Measurements from ENCODE around the gene KLHDC7B. TPM values are rescaled to one million over a fixed set of nuclear protein-coding genes. Genes with fewer than 3 reads are reported as not detected.

The KLHDC7B gene
- total and polyA plus RNA-seq, 2 of the 13 experiments (the other 11 are each of a cell fraction or from before 2014, with no cell fraction given), result 0.11 TPM; not detected in 1

DNA sequence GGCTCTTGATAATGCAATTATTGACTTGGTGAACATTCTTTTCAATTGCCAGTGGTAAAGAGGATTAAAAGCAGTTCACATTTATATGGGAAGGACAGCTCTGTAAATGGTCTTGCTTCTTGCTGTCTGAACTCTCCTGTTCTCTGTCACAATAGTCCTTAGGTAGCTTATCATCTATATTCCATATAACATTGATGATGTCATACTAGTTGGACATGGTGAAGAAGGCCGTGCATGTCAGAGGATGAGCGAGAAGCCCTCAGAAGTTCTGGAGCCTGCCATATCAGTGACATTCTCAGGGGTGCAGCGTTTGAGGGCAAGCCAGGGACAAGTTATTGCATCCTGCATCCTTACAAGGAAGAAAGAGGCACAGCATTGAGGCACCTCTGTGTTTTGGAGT is 39.5 kb downstream of the KLHDC7B start:
- H3K4me3 ChIP-seq (replicated peaks in 1 of 3; ENCODE audit: insufficient read depth in 1 of 3, low read depth in 2 of 3, low read length in 3 of 3), result no peak overlapping the region
- no peak overlapping the region for H3K9ac ChIP-seq (ENCODE audit: insufficient read depth, low read depth, low read length)
- no peak for ATAC-seq
- H3K27me3 ChIP-seq (ENCODE audit: control insufficient read depth in 1 of 2, insufficient read depth in 2 of 2, low read length in 2 of 2), result no peaks in the 10 kb centered on the region
- BruUV-seq (replicated peaks), result no TSS peak
- H3K79me2 ChIP-seq (ENCODE audit: insufficient read depth, low read length), result no peaks in the 10 kb centered on the region
- peaks cover 0 to 3% of the 10 kb centered on the region in 2 experiments; a peak in 2 of 5 replicates for H3K36me3 ChIP-seq (replicated peaks in 1 of 2; ENCODE audit: control insufficient read depth in 1 of 2, insufficient read depth in 2 of 2, low read length in 2 of 2)
- H3K4me1 ChIP-seq (ENCODE audit: insufficient read depth, low read length), result peaks cover 32% of the 10 kb centered on the region
- ChIA-PET CTCF (ENCODE audit: low intra/inter-chr PET ratio, low total read pairs) (interaction anchor here (0.6 kb wide), 1 partner anchor 9 kb away, joined by 3 read pairs; no protein-coding TSS in a partner anchor), POLR2A (interaction anchor here (1.2 to 1.6 kb wide), 2 partner anchors 16 kb away, joined by 3 to 5 read pairs; no protein-coding TSS in a partner anchor)
- FAIRE-seq, result no peak
- H3K9me3 ChIP-seq (ENCODE audit: low read length), result no peaks in the 10 kb centered on the region
- 94% methylated on average over 3 of the region's 3 CpGs for WGBS (ENCODE audit: low lambda C conversion rate)
- intact Hi-C loops (cut with micrococcal nuclease; ENCODE audit: unreplicated experiment) (no loop called here), in situ Hi-C loops (cut with HindIII; ENCODE audit: extremely low pct_ligation_motif_present, low pct_unique_long_range_greater_than_20kb) (no loop called here)
- H4K20me1 ChIP-seq (ENCODE audit: insufficient read depth, low read length), result no peaks in the 10 kb centered on the region
- H2AFZ ChIP-seq (ENCODE audit: low read length), result no peak overlapping the region
- no peak for DNase-seq (ENCODE audit: low spot score)
- no peak overlapping the region for H3K4me2 ChIP-seq (ENCODE audit: low read depth, low read length)
- peak; percentile 51; the same call in 1 of the 2 replicates for TF ChIP-seq CREB1 (IDR thresholded peaks at IDR 0.05)
- TF ChIP-seq CREB1 (CRISPR knock-in tag; IDR thresholded peaks at IDR 0.05), result no peak
- peak; percentile 90 for TF ChIP-seq ATF7 (IDR thresholded peaks at IDR 0.05)
- no peak for TF ChIP-seq ATF7 (CRISPR knock-in tag; IDR thresholded peaks at IDR 0.05)
- no peak for TF ChIP-seq ZNF720 (CRISPR knock-in tag; IDR thresholded peaks at IDR 0.05)
- TF ChIP-seq THAP11 (CRISPR knock-in tag; IDR thresholded peaks at IDR 0.05), result no peak
- TF ChIP-seq, protein P1, sequence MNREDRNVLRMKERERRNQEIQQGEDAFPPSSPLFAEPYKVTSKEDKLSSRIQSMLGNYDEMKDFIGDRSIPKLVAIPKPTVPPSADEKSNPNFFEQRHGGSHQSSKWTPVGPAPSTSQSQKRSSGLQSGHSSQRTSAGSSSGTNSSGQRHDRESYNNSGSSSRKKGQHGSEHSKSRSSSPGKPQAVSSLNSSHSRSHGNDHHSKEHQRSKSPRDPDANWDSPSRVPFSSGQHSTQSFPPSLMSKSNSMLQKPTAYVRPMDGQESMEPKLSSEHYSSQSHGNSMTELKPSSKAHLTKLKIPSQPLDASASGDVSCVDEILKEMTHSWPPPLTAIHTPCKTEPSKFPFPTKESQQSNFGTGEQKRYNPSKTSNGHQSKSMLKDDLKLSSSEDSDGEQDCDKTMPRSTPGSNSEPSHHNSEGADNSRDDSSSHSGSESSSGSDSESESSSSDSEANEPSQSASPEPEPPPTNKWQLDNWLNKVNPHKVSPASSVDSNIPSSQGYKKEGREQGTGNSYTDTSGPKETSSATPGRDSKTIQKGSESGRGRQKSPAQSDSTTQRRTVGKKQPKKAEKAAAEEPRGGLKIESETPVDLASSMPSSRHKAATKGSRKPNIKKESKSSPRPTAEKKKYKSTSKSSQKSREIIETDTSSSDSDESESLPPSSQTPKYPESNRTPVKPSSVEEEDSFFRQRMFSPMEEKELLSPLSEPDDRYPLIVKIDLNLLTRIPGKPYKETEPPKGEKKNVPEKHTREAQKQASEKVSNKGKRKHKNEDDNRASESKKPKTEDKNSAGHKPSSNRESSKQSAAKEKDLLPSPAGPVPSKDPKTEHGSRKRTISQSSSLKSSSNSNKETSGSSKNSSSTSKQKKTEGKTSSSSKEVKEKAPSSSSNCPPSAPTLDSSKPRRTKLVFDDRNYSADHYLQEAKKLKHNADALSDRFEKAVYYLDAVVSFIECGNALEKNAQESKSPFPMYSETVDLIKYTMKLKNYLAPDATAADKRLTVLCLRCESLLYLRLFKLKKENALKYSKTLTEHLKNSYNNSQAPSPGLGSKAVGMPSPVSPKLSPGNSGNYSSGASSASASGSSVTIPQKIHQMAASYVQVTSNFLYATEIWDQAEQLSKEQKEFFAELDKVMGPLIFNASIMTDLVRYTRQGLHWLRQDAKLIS (CRISPR knock-in tag; IDR thresholded peaks at IDR 0.05), result no peak
- H3K27ac ChIP-seq (ENCODE audit: extremely low read length, insufficient read depth, low read length), result no peak overlapping the region
